Activated CD4-positive, alpha-beta T cell treated with anti-CD3 and anti-CD28 coated beads, Interleukin-2, amount 50 U/mL, for 1 hour (primary cell): Measurements from ENCODE around the gene CD300A.

ENCODE experiments used
- DNase-seq: peaks from one replicate; pipeline ENCODE4 v3.0.0-alpha.2; 2020

Gene CD300A

DNA sequence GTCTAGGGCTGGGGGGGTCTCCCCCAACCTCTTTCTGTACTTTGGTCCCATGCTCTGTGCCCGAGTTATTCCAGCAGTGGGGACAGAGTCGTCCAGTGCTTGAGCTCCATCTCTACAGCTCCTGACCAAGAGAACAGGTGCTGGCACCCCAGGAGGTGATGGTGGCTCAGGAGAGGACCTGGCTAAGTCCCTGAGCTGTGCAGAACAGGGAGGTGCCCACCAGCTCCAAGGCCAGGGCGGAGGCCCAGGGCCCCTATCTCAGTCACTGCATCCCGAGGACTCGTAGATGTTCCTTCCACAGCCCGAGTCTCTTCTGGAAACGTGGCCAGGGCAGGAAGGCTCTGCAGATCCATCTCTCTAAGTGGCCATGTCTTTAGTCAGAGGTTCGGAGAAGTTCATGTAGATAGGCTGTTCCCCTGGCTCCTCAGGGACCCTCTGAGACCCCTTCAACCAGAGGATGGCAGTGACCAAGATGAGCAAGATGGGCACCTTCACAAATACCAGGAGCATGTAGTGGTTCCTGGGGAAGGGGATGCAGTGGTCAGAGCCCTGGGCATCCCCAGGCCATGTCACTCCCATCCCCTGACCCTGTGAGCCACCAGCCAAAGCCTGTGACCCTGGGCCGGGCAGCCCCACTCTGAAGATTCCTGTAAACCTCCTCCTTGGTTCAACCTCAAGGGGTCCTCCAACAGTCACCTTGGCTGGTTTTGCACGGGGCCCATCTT is 56.1 kb downstream of the CD300A start:
- no peak for DNase-seq

GRCh38 chr17:74523308-74523707 is 56.9 kb downstream of the CD300A start:
- DNase-seq: no peak

- no peak for DNase-seq
These were observed 58.4 kb downstream of the CD300A start for GRCh38 chr17:74524653-74525464.

- no peak for DNase-seq
These were observed 59.0 kb downstream of the CD300A start for GRCh38 chr17:74525465-74525725.

GRCh38 chr17:74525781-74526288 is 59.4 kb downstream of the CD300A start:
- no peak for DNase-seq

DNA sequence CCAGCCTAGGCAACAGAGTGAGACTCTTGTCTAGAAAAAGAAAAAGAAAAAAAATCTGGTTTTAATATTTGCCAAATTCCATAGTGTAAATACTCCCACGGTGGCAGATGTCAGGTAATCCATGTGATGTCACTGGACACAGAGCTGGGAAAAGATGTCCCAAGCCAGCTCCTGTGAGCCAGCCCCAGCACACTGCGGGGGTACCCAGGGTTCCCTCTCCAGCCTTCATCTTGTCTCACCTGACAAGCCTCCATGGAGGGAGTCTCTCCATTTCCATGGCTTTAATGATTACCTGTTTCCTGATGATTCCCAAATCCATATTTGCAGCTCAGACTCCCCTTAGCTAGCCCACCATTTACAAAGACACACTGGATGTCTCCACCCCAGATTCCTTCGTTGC is 60.2 kb downstream of the CD300A start:
- DNase-seq: no peak

- no peak for DNase-seq
These were observed 60.6 kb downstream of the CD300A start for GRCh38 chr17:74527081-74527480.

- DNase-seq: no peak
These were observed 61.3 kb downstream of the CD300A start for GRCh38 chr17:74527756-74528155.

DNA sequence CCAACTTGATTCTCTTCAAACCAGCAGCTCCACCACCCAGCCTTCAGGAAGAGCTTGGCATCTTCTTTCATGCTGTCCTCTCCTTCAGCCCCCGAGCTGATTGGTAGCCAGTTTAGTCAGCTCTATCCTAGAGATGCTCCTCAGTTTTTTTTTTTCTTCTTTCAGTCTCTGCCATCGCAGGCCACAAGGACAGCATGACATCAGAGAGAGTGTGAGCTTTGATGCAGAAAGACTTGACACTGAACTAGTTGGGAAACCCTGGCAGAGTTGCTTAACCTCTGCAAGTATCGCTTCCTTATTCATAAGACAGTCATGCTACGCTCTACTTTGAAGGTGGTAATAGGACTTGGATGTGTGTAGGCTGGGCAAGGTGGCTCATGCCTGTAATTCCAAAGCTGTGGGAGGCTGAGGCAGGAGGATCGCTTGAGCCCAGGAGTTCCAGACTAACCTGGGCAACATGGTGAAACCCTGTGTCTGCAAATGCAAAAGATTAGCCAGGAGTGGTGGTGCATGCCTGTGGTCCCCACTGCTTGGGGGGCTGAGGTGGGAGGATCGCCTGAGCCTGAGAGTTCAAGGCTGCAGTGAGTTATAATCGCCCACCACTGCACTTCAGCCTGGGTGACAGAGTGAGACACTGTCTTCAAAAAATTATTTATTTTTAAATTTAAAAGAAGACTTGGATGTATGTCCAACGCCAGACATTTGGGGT is 62.2 kb downstream of the CD300A start:
- DNase-seq: no peak

DNA sequence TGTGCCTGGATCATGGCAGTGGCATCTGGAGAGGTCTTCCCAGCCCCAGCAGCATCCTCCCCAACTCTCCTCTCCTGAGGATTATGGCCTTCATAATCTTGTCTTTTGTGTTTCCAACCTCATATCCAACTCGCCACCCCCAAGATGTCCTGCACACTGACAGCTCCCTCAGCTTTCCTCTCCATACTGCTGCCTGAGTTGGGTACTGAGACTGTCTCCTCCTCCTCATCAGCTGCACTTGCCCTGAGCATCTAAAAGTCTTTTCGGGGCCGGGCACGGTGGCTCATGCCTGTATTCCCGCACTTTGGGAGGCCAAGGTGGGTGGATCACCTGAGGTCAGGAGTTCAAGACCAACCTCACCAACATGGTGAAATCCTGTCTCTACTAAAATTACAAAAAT is 62.8 kb downstream of the CD300A start:
- no peak for DNase-seq

DNA sequence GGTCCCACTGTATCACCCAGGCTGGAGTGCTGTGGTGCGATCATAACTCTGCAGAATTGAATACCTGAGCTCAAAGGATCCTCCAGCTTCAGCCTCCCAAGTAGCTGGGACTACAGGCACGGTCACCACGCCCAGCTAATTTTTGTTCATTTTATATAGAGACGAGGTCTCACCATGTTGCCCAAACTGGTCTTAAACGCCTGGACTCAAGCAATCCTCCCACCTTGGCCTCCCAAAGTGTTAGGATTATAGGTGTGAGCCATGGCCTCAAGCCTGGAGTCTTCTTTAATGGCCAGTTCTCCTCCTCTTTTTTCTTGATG is 64.4 kb downstream of the CD300A start:
- DNase-seq: no peak

GRCh38 chr17:74531231-74531761 is 64.9 kb downstream of the CD300A start, which contains the start of gene CD300LB:
Gene CD300LB (minus strand): TSS chr17:74531475. CDS start chr17:74531350, 125 bp downstream.
- no peak for DNase-seq

DNA sequence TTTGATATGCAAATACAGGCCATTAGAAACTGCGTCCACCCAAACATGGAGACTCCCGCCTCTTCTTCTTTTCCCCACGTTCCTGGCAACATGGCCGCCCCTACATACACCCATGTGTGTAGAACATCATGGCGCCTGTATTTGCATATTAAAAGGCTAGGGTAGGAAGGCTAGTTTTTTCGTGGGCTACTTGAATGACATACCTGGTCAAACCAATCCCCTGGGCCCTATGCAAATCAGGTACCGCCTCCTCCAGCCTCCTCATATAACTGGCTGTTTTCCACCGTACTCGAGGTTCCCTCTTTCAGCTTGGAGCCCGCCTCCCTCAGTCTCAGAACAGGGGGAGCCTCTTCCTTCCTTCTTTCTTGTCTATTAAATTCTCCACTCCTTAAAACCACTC is 65.7 kb downstream of the CD300A start:
- DNase-seq: no peak
